Kidney capillary endothelial cell (primary cell): ENCODE measurements around the gene MC3R.
"Not testable (repeated sequence)": the region's sequence is repeated elsewhere in the genome, so short reads cannot be mapped to it uniquely, and the experiment has no call there.

Source experiments
- DNase-seq: peaks from one replicate; pipeline ENCODE4 v3.0.0-alpha.2; 2018; ENCODE audit warnings: low spot score

MC3R gene

GRCh38 chr20:56247954-56248782, at the start of gene MC3R:
Gene MC3R, plus strand, starts transcription at chr20:56248732. Its CDS starts 112 bp downstream, at chr20:56248844.
- DNase-seq, result peak; percentile 4

GRCh38 chr20:56200456-56200855, 48.1 kb upstream of the MC3R start:
- DNase-seq, result peak; percentile 0

GRCh38 chr20:56202493-56203077, 45.9 kb upstream of the MC3R start:
- no peak for DNase-seq

DNA sequence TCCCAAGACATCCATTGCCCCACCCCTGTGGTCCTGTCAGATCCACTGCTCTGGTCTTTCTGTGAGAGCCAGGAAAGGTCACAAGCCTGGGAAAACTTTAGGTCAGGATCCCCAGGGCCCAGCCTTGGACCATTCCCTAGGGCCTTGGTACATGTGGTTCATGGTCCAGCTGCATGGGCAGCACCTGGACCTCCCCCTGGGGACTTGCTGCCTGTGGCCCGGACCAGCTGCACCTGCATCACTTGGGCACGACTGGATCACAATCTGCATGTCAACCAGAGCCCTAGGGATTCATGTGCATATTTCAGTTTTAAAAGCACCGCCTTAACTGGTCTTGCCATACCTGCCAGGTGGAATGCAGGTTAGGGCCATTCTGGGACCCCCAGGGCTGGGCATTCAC, 44.3 kb upstream of the MC3R start:
- DNase-seq, result no peak

- DNase-seq, result no peak
Observed at GRCh38 chr20:56205346-56205745, 43.2 kb upstream of the MC3R start.

GRCh38 chr20:56207656-56208055, 40.9 kb upstream of the MC3R start:
- DNase-seq, result no peak

DNA sequence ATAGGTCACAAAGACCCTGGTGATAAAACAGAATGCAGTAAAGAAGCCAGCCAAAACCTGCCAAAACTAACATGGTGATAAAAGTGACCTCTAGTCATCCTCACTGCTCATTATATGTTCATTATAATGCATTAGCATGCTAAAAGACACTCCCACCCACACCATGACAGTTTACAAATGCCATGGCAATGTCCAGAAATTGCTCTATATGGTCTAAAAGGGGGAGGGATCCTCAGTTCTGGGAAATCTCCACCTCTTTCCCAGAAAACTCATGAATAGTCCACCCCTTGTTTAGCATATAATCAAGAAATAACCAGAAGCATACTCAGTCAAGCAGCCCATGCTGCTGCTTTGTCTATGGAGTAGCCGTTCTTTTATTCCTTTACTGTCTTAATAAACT, 40.4 kb upstream of the MC3R start:
- no peak for DNase-seq

- no peak for DNase-seq
Observed at GRCh38 chr20:56211051-56211450, 37.5 kb upstream of the MC3R start.

GRCh38 chr20:56212091-56212490, 36.4 kb upstream of the MC3R start:
- DNase-seq, result no peak

DNA sequence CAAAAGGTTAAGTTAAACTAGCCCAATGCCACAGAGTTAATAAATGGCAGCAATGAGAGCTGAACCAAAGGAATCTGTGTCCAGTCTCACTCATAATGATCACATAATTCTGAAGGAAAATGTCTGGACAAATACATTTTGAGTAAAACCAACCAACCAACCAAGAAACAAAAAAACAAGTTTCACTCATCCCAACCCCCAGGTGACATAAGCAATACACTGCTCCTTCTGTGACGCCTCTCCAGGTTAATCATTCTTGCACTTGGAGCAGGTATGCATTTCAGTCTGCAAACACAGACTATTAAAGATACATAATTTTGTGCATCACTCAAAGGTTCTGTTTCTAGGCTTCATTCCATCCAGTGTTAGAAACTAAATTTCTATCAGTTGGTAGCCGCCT, 35.2 kb upstream of the MC3R start:
- DNase-seq, result no peak

DNA sequence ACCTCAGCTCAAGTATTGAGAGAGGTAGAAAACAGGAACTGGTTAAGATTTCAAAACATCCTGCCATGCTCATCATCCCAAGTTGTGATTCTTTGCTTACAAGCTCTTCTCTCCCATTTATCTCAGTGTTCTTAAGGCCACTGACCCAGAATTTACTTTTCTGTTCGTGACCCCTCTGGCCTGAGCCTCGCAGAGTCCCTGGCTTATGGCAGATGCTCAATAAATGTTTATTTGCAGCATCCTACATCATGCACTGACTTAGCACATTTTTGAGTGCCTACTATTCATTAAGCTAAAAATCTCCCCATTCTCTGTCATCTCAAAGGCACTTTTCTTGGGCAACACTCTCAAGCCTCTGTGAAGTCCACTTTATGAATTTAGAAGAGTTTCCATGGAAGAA, 33.4 kb upstream of the MC3R start:
- DNase-seq, result no peak

DNA sequence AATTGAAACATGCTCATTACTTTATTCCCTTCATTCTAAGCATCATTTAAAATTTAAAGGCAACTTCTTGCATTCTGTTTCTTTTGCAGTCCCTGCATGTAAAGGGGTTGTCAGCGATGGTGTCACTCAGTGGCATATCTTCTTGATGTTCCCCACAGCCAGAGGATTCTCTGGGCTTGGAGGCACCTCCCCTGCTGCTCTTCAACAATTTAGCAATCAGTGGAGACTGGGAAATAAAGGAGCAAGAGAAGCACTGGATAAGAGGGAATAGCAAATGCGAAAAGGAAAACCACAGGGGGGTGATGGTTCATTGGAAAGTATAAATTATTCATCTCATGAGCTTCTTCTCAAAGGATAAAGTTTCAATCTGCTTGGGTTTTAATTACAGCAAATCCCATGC, 30.7 kb upstream of the MC3R start:
- no peak for DNase-seq

- DNase-seq, result not testable (repeated sequence)
Observed at GRCh38 chr20:56221186-56221585, 27.3 kb upstream of the MC3R start.

DNA sequence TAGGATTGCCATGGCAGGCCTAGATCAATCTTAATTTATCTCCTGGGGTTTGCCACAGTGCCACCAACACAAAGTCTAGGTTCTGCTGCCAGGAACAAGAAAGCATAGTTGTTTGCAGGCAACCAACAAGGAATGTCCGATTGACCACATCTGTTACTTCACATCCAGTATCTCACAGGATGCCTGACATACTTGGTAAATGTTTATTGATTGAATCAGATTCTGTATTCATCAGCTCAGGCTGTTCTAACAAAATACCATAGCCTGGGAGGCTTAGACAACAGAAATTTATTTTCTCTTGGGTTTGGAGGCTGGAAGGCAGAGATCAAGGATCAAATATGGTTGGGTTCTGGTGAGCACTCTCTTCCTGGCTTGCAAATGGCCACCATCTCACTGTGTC, 26.3 kb upstream of the MC3R start:
- no peak for DNase-seq

DNA sequence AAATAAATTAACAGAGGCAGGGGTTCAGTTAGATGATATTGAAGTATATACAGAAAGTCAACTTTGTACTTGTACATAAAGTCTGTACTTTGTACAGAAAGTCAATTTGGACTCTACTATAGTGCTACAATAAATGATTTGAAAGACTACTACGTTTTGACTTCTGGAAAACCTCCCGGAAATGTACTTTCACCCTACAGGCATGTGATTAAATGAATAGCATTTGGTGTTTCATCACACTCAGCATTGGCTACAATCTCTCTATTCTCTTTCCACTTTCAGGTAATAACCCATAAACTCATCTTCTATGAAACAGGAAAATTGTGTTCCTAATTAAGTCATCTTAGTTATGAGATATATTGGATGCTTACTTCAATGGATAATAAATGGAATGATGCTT, 25.6 kb upstream of the MC3R start:
- no peak for DNase-seq

DNA sequence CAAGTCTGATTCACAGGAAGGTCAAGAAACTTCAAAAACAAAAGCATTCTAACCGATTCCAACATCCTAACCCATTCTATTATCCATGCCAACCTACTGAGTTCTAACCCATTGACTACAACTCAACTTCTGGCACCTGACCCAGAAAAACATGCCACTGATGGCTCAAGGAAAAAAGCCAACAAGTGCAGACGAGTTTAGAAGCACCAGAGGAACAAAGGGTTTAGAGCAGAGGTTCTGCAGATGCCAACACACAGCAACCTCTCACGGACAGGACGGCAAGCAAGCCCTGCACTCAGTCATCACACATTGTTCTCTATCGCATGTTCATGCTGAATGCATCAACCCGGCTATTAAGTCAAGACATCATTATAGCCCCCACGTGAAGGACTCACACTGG, 25.2 kb upstream of the MC3R start:
- DNase-seq, result no peak

- no peak for DNase-seq
Observed at GRCh38 chr20:56228021-56228420, 20.5 kb upstream of the MC3R start.

GRCh38 chr20:56229812-56230211, 18.7 kb upstream of the MC3R start:
- DNase-seq, result no peak

- DNase-seq, result no peak
Observed at GRCh38 chr20:56234110-56234509, 14.4 kb upstream of the MC3R start.

DNA sequence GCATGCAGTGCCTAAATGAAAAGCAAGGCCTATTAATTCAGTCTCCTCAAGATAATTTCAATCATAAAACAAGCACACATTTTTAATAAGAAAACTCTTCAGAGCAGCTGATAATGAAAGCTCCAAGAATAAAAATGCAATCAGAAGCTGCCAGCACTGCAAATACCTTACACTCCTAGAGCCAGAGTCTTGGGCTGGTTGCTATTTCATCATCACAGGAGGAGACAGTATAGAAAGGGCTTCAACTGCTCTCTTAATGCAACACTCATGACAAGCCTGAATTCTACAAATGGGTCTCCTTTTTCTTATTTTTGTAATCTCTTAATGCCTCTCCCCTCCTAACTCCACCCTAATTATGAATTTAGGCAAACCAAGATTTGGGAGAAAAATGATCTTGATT, 11.2 kb upstream of the MC3R start:
- DNase-seq, result no peak

DNA sequence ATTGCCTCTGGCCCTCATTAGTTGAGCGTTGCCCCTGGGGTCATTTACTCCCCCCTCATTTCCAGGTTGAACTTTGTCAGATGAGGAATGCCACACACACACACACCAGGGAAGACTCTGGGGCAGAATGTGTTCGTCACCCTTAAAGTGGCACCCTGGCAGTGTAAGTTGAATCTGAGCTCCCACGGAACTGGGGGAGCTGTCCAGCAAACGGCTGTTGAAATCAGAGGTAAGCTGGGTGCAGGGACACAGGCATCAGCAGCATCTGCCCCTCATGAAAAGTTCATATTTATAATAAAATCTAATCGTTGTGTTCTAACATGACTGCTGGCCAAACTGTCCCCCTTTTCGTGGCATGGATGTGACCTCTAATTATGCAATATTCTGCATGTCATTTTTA, 4.3 kb upstream of the MC3R start:
- no peak for DNase-seq

- no peak for DNase-seq
Observed at GRCh38 chr20:56245761-56246160, 2.8 kb upstream of the MC3R start.

- DNase-seq, result no peak
Observed at GRCh38 chr20:56249244-56249955, 868 bp downstream of the MC3R start.
